Peyer's patch (tissue), 4 donors: Measurements from ENCODE around the gene IMMT.

Source experiments
- CTCF ChIP-seq, 6 experiments: fragments of 450-650 bp in 4 of 6; fragments of 200-600 bp in 2 of 6; sonication (generic) in 1 of 6; IDR thresholded peaks; one replicate each; pipeline ENCODE4 v1.5.1; 2017 to 2019; ENCODE audit warnings: antibody characterized with exemption in 6 of 6, mild to moderate bottlenecking in 3 of 6, moderate library complexity in 1 of 6
- POLR2A ChIP-seq, 2 donors: fragments of 450-650 bp; IDR thresholded peaks; one replicate each; pipeline ENCODE4 v1.5.1; 2017; ENCODE audit warnings: antibody characterized with exemption in 2 of 2, mild to moderate bottlenecking in 2 of 2, moderate library complexity in 2 of 2

- TF ChIP-seq CTCF (IDR thresholded peaks at IDR 0.05), result no peak
- TF ChIP-seq POLR2A (IDR thresholded peaks at IDR 0.05), result no peak
Measured at GRCh38 chr2:86243950-86244733, 48.9 kb upstream of the IMMT start.
